PFSK-1 (cell line): ENCODE results near the gene CRYAB.

Experiments used
- FOXP2 ChIP-seq: optimal IDR thresholded peaks from 2 replicates; pipeline ENCODE3; 2011; ENCODE audit warnings: borderline replicate concordance, control low read depth, inconsistent platforms; ENCODE audit not compliant: insufficient read depth; ENCODE audit errors: extremely low read length, extremely low read depth
- POLR2AphosphoS5 ChIP-seq: IDR thresholded peaks from 2 replicates; pipeline ENCODE4 v1.6.1; 2012; ENCODE audit warnings: low read depth, mild to moderate bottlenecking, control low read depth, low read length, moderate library complexity
- REST ChIP-seq, 2 experiments: IDR thresholded peaks; 2 replicates each; pipeline versions ENCODE4 v1.6.1 to v1.8.0; 2011 to 2012; ENCODE audit warnings: low read depth in 2 of 2, low read length in 2 of 2, control low read depth in 1 of 2, inconsistent platforms in 1 of 2, mild to moderate bottlenecking in 1 of 2, moderate library complexity in 1 of 2; ENCODE audit not compliant: insufficient read depth in 1 of 2
- TAF1 ChIP-seq: IDR thresholded peaks from 2 replicates; pipeline ENCODE4 v1.6.1; 2012; ENCODE audit warnings: low read length, control low read depth, borderline replicate concordance; ENCODE audit not compliant: insufficient read depth

GRCh38 chr11:111871693-111872161 lies 39.8 kb downstream of the CRYAB start:
- TF ChIP-seq TAF1 (no peak), FOXP2 (no peak), POLR2AphosphoS5 (peak; percentile 5; the same call in 1 of the 2 replicates), REST (IDR thresholded peaks at IDR 0.05; ENCODE audit: insufficient read depth in 1 of 2, low read depth in 2 of 2, low read length in 2 of 2) (no peak)
